ENCODE data around the gene SEPTIN12.
"Not testable (repeated sequence)": the region's sequence is repeated elsewhere in the genome, so short reads cannot be mapped to it uniquely, and the experiment has no call there.

Gene SEPTIN12

DNA sequence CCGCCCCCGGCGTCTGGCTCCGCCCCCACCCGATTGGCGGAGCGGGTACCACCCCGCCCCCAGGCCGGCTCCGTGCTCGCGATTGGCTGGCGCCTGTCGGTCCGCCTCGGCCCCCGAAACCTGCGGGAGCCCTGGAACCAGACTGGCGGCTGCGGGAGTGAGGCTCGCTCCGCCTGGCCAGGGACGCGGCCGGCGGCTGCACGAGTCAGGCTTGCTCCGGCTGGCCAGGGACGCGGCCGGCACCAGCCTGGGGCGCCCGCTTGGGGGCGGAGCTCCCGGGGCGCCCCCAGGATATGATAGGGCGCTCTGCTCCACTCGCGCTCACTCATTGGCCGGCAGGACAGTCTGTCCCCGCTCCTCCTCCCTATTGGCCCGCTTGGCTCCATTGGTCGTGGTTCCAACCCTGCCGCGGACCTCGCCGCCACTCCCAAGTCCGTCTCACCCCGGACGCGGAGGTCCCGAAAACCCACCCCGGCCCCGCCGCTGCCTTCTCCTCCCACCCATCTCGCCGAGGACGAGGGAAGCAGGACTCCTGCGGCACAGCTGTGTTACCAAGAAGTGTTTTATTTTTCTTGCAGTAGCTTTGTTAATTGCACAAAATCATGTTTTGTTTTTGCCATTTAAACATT lies 14.6 kb upstream of the SEPTIN12 start:
- peak; percentile 90 for DNase-seq

DNA sequence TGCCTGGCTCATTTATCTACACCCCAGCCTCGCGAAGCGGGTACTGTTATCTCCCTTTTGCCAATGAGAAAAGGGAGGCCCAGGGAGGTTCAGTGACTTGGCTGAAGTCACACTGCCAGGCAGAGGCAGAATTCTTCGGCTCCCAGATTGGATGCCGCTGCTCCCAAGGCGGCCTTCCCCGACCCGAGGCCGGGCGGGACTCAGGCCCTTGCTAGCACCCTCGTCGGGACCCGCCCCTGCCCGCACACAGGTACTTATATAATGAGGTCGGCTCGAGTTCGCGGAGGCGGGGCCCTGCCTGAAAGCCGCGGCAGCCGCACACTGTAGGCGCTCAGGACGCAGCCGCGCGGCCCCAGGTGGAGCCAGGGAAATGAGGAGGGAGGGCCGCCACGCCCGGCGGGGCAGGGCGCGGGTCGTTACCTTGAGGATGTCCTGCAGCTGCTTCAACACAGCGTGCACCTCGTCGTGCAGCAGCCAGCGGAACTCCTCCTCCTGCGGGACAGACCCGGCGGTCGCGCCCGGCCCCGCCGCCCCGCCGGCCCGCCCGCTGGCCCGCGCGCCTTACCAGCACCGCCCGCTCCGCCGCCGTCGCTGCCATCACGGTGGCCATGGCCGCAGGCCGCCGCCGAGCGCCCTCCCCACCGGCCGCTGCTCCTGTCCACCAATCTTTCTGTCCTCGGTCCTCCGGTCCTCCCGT lies 14.0 kb upstream of the SEPTIN12 start, which contains the start of gene ROGDI:
Gene ROGDI (minus strand): TSS at position 672 of the 697 bp plus-strand sequence. CDS start 62 bp downstream, at position 610.
- DNase-seq, result peak; percentile 25

DNA sequence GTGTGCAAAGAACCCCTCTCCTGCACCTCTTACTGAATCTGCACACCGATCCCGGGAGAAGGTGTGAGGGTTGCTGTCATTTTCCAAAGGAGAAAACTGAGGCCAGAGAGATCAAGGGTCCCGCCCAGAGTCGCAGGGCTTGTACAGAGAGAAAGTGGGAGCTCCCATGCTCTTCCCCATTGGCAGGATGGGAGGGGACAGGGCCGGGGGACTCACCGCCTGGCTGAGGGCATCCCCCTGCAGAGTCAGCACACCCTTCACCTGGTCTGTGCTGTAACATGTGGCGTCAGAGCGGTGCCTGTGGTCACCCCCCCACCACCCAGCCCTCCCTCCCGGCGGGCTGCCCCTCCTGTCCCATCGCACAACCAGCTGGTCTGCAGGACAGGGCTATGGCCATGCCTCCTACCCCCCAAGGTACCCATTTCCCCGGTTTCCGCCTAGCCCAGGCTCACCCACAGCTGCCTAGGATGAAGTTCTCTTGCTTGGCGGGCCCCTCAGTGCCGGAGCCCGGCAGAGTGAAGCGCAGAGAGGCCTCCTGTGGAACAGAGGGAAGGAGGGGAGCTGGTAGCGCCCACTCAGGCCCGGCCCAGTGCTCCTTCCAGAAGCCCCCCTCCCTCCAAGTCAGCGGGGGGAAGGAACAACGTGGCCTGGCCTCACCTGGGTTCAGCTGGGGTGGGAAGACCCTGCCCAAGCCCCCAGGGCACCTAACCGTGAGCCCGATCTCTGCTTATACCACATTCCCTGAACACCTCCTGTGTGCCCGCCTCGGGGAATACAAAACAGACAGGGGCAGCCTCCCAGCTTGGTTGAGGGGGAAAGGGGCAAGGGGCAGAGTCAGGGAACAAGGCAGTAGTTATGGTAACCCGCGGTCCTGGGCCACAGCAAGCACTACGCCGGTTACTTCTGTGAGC lies 13.2 kb upstream of the SEPTIN12 start:
- DNase-seq, result no peak

DNA sequence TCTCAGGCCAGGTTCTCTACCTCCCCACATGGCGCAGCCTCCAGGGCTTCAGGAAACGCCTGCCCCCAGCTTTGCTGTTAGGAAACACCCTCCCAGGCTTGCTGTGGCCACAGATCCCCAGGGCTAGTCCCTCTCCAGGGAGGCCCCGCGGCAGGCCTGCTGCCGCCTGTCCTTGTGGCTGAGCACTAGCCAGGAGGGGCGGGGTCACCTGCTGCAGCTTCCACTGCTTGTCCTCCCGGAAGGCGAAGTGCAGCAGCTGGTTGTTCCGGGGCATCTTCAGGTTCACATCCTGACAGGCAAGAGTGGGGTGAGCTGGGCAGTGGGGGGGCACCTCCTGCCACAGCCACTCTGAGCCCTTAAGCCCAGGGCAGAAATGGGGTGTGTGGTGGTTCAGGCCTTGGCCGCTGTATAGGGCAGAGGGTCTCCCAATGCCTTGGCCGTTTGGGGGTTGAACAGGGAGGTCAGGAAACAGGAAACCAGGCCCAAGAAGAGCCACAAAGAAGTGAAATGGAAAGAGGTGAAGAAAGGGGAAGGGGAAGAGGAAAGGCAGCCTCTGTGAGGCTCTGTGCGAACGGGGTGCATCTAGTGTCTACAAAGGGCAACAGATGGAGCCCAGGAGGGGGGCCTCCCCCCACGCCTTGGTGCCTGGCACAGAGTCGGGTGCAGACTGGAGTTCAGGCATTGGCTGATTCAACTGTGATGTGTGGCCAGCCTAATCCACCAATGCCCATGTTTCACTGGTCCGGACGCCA lies 12.3 kb upstream of the SEPTIN12 start:
- DNase-seq, result no peak

DNA sequence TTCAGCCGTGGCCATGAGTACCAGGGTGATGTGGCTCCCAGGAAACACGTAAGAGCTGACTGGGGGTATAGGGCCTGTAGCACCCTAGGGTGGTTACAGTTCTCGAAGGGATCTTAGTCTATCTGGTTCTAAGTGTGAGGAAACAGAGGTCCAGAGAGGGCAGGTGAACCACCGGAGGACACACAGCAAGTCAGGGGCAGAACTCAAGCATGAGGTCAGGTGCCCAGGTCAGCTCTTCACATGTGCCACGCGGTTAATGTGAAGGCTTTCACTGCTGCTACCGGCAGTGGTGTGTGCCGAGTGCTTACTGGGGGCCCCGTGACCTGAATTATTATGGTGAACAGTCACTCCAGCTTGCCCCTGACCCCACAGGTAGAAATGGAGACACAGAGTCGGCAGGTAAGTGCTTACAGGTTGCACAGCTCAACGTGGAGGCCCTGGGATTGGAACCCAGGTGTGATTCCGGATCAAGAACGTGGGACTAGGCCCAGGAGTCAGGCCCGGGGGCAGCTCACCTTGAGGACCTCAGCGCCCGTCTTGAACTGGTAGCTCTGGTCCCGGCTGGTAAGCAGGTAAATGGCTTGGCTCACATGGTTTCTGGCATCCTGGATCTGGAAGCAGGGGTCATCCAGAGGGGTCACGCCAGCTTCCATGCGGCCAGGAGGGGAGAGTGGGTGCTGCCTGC lies 11.2 kb upstream of the SEPTIN12 start:
- no peak for DNase-seq

DNA sequence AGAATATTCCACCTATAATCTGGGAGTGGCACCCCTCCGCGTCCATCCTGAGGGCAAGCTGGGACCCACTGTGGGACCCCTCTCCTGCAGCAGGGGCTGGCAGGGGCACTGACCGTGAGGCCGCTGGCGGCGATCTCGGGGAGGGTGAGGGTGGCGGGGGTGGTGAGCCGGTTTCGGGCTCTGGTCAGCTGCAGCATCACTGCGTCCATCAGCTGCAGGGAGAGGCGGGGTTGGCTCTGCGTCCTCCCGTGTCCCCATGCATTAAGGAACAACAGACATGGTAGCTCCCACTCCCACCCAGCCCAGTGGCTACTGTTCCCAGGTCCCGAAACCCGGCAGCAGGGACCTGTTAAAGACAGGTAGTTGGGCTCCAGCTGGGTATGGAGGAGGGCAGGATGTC lies 10.3 kb upstream of the SEPTIN12 start:
- DNase-seq, result no peak

DNA sequence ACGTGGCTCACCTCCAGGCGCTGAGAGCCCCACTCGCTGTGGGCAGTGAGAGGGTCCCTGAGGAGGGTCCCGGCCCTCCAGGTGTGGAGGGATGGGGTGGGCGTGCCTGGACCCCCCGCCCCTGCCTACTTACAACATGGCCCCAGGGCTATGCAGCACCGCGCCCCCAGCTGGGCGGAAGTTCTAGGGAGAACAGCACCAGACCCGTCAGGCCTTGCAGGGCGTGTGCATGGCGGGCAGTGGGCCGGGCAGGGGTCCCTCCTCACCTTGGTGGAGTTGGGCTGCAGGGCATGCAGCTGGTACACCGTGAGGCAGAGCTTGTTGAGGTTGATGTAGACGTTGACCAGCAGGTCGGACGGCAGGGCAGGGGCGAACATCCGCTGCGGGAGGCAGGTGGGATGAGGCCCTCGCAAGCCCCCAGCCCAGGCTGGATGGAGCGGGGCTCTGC lies 9.7 kb upstream of the SEPTIN12 start:
- DNase-seq, result no peak

DNA sequence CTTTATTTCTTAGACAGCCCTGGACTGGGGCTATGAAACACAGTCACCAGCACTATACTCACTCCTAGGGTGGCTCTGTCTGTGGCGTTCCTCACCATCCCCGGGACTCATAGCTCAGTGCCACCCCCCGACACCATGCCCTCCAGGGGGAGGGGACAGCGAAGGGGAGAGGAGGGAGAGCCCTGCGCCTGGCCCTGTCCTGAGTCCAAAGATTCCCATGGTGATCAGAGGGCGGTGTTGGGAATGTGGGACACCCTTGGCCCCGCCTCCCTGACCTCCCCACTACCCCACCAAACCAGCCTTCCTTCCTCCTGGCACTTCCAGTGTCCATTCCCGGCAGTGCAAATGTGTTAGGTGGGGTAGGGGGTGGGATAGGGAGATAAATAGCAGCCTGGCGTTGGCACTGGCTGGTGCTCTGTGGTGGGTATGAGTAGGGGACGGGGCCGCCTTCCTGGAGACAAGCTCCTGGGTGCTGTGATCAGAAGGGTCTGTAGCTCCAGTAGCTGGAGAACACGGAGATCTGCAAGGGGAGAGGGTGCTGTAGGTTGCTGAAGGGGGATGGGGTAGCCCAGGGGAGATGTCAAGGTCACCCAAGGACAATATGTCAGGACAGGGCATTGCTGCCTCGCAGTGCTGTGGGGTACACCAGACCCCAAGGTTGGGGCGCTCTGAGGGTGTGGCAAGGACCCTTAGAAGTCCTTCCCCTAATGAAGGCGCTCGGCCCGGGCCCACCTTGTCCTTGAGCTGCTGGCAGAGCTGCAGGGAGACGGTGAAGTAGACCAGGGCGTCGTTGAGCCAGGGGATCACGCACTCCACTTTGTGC lies 9.0 kb upstream of the SEPTIN12 start:
- no peak for DNase-seq

DNA sequence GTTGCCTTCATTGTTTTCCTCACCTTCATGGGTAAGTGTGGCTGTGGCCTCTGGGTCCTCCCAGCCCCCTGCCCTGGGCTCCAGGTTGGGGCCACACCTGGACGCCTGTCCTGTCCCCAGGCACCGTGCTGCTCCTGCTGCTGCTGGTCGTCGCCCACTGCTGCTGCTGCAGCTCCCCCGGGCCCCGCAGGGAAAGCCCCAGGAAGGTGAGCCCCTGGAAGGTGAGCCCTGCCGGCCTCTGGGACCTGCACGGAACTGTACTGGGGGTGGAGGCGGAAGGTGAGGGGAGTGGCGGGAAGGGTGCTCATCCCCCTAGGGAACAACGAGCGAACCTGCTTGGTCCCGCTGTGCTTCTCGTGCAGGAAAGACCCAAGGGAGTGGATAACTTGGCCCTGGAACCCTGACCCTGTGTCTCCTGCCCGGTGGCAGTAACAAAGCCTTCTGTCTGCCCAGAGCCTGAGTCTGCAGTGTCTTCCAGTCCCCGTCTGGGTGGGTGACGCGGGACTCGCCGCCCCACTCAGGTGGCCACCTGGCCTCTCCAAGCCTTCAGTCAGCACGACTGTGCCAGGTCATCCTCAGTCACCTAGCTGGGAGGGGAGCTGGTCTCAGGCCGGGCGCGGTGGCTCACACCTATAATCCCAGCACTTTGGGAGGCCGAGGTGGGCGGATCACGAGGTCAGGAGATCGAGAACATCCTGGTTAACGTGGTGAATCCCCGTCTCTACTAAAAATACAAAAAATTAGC lies 7.9 kb upstream of the SEPTIN12 start:
- no peak for DNase-seq

DNA sequence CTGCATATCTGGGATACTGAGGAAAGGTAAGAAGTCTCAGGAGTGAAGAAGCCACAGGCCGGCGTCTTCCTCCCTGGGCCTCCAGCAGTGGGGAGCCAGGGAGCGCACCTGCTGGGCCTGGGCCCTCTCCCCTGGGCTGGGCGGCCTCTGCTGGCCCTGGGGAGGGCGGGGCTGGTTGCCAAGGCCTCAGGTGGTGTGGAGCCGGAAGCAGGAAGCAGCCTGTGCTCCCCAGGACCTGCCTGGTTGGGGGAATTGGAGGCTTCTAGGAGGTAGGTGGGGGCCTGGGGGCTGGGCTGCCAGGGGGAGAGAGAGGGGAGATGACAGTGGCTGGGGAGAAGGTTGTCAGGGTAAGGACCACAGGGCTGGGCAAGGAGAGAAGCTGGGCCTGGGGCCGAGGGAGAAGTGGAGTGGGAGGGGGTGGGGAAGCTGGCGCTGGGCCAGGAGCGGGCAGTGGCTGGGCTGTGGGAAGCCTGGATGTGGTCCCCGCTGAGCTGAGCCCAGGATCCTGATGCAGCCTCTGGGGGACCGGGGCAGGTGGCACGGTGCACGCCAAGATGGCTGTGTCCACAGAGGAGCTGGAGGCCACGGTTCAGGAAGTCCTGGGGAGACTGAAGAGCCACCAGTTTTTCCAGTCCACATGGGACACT lies 7.2 kb upstream of the SEPTIN12 start, which contains the start of gene SMIM22:
Gene SMIM22 (plus strand): TSS at position 189 of the 647 bp plus-strand sequence. CDS start 366 bp downstream, at position 555.
- DNase-seq, result peak; percentile 57

DNA sequence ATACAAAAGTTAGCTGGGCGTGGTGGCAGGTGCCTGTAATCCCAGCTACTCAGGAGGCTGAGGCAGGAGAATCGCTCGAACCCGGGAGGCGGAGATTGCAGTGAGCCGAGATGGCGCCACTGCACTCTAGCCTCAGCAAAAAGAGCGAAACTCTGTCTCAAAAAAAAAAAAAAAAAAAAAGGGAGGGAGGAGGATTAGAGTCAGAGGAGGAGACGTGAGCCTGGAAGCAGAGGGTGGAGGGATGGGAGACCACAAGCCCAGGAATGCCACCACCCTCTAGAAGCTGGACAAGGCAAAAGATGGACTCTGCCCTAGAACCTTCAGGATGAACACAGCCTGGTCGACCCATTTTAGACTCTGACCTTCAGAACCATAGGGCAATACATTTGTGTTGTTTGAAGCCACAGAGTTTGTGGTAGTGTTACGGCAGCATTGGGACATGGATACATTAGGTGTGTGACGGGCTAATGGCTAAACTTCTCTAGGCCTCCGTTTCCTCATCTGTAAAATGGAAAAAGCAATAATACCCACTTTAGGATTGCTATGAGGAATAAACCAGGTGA lies 4.9 kb upstream of the SEPTIN12 start:
- no peak for DNase-seq

DNA sequence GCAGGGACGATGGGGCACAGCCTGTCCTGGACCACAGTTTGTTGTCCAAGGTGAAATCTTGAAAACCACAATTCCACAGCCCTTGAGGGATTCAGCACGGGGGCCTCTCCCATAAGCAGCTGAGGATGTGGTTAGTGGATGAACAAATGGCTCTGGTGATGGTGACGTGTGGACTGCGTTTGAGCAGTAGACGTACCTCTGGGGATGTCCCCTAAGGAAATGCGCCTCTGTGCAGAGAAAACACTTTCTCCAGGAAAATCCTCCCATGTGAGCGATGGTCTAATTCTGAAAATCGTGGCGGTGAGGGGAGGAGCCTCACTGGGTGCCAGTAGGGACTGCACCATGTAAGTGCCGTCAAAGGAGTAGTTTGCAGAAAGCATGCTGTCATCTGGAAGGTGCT lies 2.7 kb upstream of the SEPTIN12 start:
- no peak for DNase-seq

DNA sequence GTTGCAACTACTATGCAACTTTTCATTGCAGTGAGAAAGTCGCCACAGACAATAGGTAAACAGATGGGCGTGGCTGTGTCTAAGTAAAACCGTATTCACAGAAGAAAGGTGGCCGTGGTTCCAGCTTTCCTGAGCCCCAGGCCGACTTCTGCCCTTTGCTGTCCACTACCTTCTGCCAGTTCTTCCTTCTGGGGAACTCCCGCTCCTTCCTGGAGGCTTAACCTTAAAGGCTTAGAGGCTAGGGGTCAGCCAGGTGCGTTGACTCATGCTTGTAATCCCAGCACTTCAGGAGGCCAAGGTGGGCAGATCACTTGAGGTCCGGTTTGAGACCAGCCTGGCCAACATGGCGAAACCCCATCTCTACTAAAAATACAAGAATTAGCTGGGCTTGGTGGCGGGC lies 2.1 kb upstream of the SEPTIN12 start:
- no peak for DNase-seq

DNA sequence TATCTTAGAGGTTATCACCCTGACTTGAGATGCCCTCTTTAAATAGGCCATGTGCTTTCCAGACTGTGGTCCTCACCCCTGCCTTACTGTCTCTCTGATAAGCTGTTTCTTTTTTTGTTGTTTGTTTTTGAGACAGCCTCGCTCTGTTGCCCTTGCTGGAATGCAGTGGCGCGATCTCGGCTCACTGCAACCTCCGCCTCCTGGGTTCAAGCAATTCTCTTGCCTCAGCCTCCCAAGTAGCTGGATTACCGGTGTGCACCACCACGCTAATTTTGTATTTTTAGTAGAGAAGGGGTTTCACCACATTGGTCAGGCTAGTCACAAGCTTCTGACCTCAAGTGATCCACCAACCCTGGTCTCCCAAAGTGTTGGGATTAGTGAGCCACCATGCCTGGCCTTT lies 765 bp upstream of the SEPTIN12 start:
- DNase-seq, result no peak

DNA sequence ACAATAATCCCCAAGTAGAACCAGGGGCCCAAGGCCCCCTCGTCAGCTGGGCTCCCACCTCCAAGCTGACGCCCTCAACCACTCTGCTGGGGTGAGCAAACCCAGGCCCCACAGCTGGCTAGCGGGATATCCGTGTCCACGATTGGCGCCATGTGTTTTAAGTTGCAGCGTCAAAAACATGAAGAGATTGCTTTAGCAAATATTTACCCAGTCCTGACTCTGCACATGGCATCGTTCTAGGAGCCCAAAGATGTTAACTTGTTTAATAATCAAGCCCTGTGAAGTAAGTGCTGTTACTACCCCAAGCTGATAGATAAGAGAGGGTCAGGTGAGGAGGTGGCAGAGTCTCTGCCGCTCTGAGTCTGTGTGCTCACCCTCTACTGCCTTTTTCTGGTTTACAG lies 344 bp upstream of the SEPTIN12 start:
- no peak for DNase-seq

DNA sequence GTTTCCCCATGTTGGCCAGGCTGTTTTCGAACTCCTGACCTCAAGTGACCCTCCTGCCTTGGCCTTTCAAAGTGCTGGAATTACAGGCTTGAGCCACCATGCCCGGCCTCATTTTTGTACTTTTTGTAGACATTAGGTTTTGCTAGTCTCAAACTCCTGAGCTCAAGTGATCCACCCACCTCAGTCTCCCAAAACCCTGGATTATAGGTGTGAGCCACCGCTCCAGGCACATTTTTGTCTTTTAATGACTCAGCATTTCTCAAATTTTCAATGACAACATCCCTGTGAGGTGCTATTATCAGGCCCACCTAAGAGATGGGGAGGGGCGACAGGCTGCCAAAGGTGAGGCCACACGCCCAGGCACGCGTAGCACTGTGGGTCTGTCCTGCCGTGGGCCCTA lies 1.1 kb downstream of the SEPTIN12 start:
- no peak for DNase-seq

DNA sequence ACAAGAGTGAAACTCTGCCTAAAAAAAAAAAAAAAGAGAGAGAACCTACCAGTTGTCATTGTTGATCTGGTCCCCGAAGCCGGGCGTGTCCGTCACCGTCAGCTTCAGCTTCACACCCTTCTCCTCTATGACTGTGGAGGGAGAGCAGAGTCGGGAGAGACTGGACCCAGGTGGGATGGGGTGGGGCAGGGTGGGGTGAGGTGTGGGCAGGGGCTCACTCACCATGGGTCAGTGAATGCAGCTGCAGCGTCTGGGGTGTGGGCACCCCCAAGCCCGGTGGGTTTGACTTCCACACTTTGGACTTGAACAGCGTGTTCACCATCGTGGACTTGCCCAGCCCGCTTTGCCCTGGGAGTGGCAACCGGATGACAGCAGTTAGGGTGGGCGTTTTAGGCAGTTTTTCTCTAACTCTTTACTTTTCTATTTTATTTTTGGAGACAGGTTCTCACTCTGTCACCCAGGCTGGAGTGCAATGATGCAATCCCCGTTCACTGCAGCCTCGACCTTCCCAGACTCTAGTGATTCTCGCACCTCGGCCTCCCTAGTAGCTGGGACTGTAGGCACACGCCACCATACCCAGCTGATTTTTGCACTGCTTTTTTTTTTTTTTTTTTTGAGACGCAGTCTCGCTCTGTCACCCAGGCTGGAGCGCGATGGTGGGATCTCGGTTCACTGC lies 2.2 kb downstream of the SEPTIN12 start:
- DNase-seq, result no peak

DNA sequence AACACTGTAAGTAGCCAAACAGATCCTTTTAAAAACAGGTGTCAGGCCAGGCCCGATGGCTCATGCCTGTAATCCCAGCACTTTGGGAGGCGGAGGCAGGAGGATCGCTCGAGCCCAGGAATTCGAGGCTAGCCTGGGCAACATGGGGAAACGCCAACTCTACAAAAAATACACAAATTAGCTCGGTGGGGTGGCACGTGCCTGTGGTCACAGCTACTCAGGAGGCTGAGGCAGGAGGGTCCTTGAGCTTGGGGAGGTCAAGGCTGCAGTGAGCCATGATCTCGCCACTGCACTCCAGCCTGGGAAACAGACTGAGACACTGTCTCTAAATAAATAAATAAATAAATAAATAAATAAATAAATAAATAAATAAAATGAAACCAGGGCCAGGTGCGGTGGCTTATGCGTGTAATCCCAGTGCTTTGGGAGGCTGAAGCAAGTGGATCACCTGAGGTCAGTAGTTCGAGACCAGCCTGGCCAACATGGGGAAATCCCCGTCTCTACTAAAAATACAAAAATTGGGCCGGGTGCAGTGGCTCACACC lies 3.6 kb downstream of the SEPTIN12 start:
- not testable (repeated sequence) for DNase-seq

DNA sequence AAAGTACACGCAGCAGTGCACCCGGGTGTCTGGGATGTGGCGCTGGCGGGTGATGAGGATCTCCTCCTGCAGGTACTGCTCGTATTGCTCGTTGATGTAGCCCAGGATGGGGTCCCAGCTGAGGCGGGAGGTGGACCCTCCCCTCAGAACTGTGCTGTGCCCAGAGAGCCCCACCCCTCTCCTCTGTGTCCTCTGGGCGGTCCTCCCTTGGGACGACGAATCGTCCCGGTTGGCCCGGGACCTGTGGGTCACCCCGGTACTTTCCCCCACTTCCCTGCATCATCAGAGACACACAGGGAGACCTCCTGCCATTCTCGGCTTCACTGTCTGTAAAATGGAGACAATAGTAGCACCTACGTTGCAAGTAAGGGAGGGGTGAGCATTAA lies 4.2 kb downstream of the SEPTIN12 start:
- no peak for DNase-seq

All from NCI-H1092 (cell line).